ENCODE results near the gene GPR27. TPM values are rescaled to one million over a fixed set of nuclear protein-coding genes. Genes with fewer than 3 reads are reported as not detected.

GPR27 gene
- total RNA-seq, 1 donor = not detected

GRCh38 chr3:71752831-71753700 lies 589 bp upstream of the GPR27 start:
- H3K4me3 ChIP-seq (ENCODE audit: low read depth, low read length) = no peak overlapping the region
- no peak for TF ChIP-seq CTCF (IDR thresholded peaks at IDR 0.05; ENCODE audit: insufficient read depth, low read depth, low read length)
- no peak for DNase-seq (ENCODE audit: low read depth)

DNA sequence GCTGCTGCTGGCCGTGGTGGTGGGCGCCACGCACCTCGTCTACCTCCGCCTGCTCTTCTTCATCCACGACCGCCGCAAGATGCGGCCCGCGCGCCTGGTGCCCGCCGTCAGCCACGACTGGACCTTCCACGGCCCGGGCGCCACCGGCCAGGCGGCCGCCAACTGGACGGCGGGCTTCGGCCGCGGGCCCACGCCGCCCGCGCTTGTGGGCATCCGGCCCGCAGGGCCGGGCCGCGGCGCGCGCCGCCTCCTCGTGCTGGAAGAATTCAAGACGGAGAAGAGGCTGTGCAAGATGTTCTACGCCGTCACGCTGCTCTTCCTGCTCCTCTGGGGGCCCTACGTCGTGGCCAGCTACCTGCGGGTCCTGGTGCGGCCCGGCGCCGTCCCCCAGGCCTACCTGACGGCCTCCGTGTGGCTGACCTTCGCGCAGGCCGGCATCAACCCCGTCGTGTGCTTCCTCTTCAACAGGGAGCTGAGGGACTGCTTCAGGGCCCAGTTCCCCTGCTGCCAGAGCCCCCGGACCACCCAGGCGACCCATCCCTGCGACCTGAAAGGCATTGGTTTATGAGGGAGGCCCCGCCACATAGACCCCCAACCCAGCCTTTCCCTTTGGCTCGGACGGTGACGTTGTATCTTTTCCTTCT lies 1.1 kb downstream of the GPR27 start:
- DNase-seq (ENCODE audit: low read depth) = no peak
- TF ChIP-seq CTCF (IDR thresholded peaks at IDR 0.05; ENCODE audit: insufficient read depth, low read depth, low read length) = no peak

GRCh38 chr3:71758091-71758490 lies 4.4 kb downstream of the GPR27 start:
- TF ChIP-seq CTCF (IDR thresholded peaks at IDR 0.05; ENCODE audit: insufficient read depth, low read depth, low read length) = no peak
- no peak for DNase-seq (ENCODE audit: low read depth)
- H3K4me3 ChIP-seq (ENCODE audit: low read depth, low read length) = no peak overlapping the region

More for the DNA sequence above, 1.1 kb downstream of the GPR27 start:
- no peak overlapping the region for H3K4me3 ChIP-seq (ENCODE audit: low read depth, low read length)

DNA sequence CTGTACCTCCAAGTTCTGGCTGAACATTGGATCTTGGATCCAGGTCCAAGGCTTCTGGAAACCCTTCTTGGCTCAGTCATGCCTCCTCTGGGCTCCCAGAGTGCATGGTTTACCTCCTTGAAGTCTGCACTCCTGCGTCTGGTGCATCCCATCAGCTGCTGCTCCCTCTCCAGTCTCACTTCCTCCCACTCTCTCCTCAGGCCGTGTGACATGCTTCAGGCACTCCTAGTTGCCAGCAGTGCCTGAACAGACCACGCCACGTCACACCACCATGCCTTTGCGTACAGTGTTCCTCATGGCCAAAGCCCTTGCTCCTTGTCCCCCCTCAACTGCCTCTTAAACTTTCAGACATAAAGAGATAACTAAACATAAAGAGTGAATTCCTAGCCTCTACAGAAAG lies 5.7 kb downstream of the GPR27 start:
- no peak for DNase-seq (ENCODE audit: low read depth)
- no peak for TF ChIP-seq CTCF (IDR thresholded peaks at IDR 0.05; ENCODE audit: insufficient read depth, low read depth, low read length)
- no peak overlapping the region for H3K4me3 ChIP-seq (ENCODE audit: low read depth, low read length)

DNA sequence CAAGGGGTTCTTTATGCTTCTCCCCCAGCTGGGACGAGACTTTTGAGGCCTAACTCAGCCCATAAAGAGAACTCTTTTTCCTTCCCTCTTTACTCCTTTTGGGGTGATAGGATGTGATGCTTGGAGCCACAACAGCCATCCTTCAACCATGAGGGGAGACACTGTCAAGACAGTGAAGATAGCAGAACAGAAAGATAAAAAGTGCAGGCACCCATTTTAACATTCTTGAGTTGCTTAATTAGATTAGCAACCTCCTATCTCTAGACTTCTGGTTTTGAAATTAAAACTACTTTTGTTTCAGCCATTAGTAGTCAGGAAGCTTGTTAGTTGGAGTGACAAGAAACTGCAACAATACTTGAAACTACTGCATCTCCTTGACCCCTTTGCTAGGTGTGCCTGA lies 6.5 kb downstream of the GPR27 start:
- no peak for TF ChIP-seq CTCF (IDR thresholded peaks at IDR 0.05; ENCODE audit: insufficient read depth, low read depth, low read length)
- DNase-seq (ENCODE audit: low read depth) = no peak
- H3K4me3 ChIP-seq (ENCODE audit: low read depth, low read length) = no peak overlapping the region

GRCh38 chr3:71763426-71763825 lies 9.8 kb downstream of the GPR27 start:
- no peak overlapping the region for H3K4me3 ChIP-seq (ENCODE audit: low read depth, low read length)
- DNase-seq (ENCODE audit: low read depth) = no peak
- no peak for TF ChIP-seq CTCF (IDR thresholded peaks at IDR 0.05; ENCODE audit: insufficient read depth, low read depth, low read length)

Data from fibroblast of villous mesenchyme (primary cell).